ENCODE data around the gene CHST15.

CHST15 gene

DNA sequence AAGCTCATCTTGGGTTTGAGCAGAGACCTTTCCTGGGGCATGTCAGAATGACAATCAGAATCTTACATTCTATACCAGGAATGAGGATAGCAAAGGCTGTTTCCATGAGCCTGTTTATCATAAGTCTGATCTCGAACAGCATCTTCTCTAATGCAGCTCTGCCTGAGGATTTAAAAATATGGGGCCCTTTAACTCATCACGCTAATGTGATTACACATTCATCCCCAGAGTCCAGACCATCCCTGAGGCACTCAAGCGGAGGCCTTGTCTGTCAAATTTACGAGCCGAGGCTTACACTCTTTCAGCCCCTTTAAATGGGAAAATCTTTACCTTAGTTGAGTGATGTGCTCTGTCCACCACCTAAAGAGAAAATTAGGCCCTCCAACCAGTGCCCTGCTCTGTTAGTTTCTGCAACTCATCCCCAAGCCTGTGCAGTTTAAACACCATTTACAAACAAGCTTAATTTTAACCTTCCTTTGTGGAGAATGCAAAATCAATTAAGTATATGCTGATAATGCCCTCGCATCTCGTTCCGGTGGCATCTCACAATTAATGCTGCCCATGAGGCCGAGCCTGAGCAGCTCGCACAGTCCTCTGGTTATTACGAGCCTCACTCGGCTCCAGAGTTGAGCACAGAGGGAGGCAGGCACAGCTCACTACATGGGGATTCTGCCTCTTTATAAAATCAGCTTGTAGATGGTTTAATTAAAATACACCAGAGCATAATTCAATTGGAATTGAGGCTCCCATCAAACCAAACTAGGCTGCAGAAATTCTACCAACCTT, 16.0 kb downstream of the CHST15 start:
- H3K4me3 ChIP-seq (ENCODE audit: low read length, poor library complexity, severe bottlenecking): no peak overlapping the region
- no peak overlapping the region for H3K9ac ChIP-seq (ENCODE audit: low read depth, low read length, poor library complexity, severe bottlenecking)
- H3F3A ChIP-seq (ENCODE audit: low read depth): no peaks in the 10 kb centered on the region
- no peaks in the 10 kb centered on the region for H3K36me3 ChIP-seq (ENCODE audit: insufficient read depth, low read length)
- H3K9me2 ChIP-seq (replicated peaks; ENCODE audit: low read depth, low read length): no peaks in the 10 kb centered on the region
- H2AFZ ChIP-seq (ENCODE audit: low read length): no peak overlapping the region
- no peaks in the 10 kb centered on the region for H3K79me2 ChIP-seq (ENCODE audit: insufficient read depth, low read length)
- TF ChIP-seq EZH2phosphoT487 (IDR thresholded peaks at IDR 0.05; ENCODE audit: borderline replicate concordance) (no peak), CTCF (conservative IDR thresholded peaks at IDR 0.05; ENCODE audit: low read length) (no peak)
- no peaks in the 10 kb centered on the region for H3K9me3 ChIP-seq (ENCODE audit: insufficient read depth, low read depth, low read length)
- no peak overlapping the region for H3K4me2 ChIP-seq (ENCODE audit: low read depth, low read length, poor library complexity, severe bottlenecking)
- peaks cover 38% of the 10 kb centered on the region for H3K4me1 ChIP-seq (ENCODE audit: insufficient read depth, low read length, poor library complexity, severe bottlenecking)
- H4K20me1 ChIP-seq (ENCODE audit: insufficient read depth, low read length, poor library complexity, severe bottlenecking): no peaks in the 10 kb centered on the region
- no peaks in the 10 kb centered on the region for H3K27me3 ChIP-seq (ENCODE audit: insufficient read depth, low read length, poor library complexity, severe bottlenecking)

GRCh38 chr10:124076148-124076733, 17.2 kb downstream of the CHST15 start:
- no peaks in the 10 kb centered on the region for H3K27me3 ChIP-seq (ENCODE audit: insufficient read depth, low read length, poor library complexity, severe bottlenecking)
- H3K79me2 ChIP-seq (ENCODE audit: insufficient read depth, low read length): no peaks in the 10 kb centered on the region
- no peak overlapping the region for H2AFZ ChIP-seq (ENCODE audit: low read length)
- no peak overlapping the region for H3K4me2 ChIP-seq (ENCODE audit: low read depth, low read length, poor library complexity, severe bottlenecking)
- TF ChIP-seq EZH2phosphoT487 (IDR thresholded peaks at IDR 0.05; ENCODE audit: borderline replicate concordance): no peak
- no peak for TF ChIP-seq CTCF (conservative IDR thresholded peaks at IDR 0.05; ENCODE audit: low read length)
- H3K36me3 ChIP-seq (ENCODE audit: insufficient read depth, low read length): no peaks in the 10 kb centered on the region
- no peaks in the 10 kb centered on the region for H3K9me2 ChIP-seq (replicated peaks; ENCODE audit: low read depth, low read length)
- no peaks in the 10 kb centered on the region for H4K20me1 ChIP-seq (ENCODE audit: insufficient read depth, low read length, poor library complexity, severe bottlenecking)
- peaks cover 50% of the 10 kb centered on the region for H3K4me1 ChIP-seq (ENCODE audit: insufficient read depth, low read length, poor library complexity, severe bottlenecking)
- H3F3A ChIP-seq (ENCODE audit: low read depth): no peaks in the 10 kb centered on the region
- no peak overlapping the region for H3K9ac ChIP-seq (ENCODE audit: low read depth, low read length, poor library complexity, severe bottlenecking)
- no peak overlapping the region for H3K4me3 ChIP-seq (ENCODE audit: low read length, poor library complexity, severe bottlenecking)
- no peaks in the 10 kb centered on the region for H3K9me3 ChIP-seq (ENCODE audit: insufficient read depth, low read depth, low read length)

- H4K20me1 ChIP-seq (ENCODE audit: insufficient read depth, low read length, poor library complexity, severe bottlenecking): no peaks in the 10 kb centered on the region
- TF ChIP-seq CTCF (conservative IDR thresholded peaks at IDR 0.05; ENCODE audit: low read length) (no peak), EZH2phosphoT487 (IDR thresholded peaks at IDR 0.05; ENCODE audit: borderline replicate concordance) (no peak)
- H3F3A ChIP-seq (ENCODE audit: low read depth): no peaks in the 10 kb centered on the region
Observed at GRCh38 chr10:124075231-124075955, 18.0 kb downstream of the CHST15 start.

More at GRCh38 chr10:124075231-124075955, 18.0 kb downstream of the CHST15 start:
- Histone ChIP-seq H3K9me3 (ENCODE audit: insufficient read depth, low read depth, low read length) (no peaks in the 10 kb centered on the region), H2AFZ (ENCODE audit: low read length) (no peak overlapping the region), H3K4me2 (ENCODE audit: low read depth, low read length, poor library complexity, severe bottlenecking) (no peak overlapping the region), H3K4me3 (ENCODE audit: low read length, poor library complexity, severe bottlenecking) (no peak overlapping the region), H3K27me3 (ENCODE audit: insufficient read depth, low read length, poor library complexity, severe bottlenecking) (no peaks in the 10 kb centered on the region), H3K4me1 (ENCODE audit: insufficient read depth, low read length, poor library complexity, severe bottlenecking) (peaks cover 46% of the 10 kb centered on the region), H3K79me2 (ENCODE audit: insufficient read depth, low read length) (no peaks in the 10 kb centered on the region), H3K9ac (ENCODE audit: low read depth, low read length, poor library complexity, severe bottlenecking) (no peak overlapping the region), H3K36me3 (ENCODE audit: insufficient read depth, low read length) (no peaks in the 10 kb centered on the region), H3K9me2 (replicated peaks; ENCODE audit: low read depth, low read length) (no peaks in the 10 kb centered on the region)

All from Loucy (cell line).